HUES6 (cell line): ENCODE data around the gene UBQLN3.

ENCODE experiments used
- H3K27ac ChIP-seq: 2 replicates; pipeline ENCODE4 v1.7.0; 2013; ENCODE audit warnings: low read depth, mild to moderate bottlenecking, low read length, inconsistent platforms
- H3K27me3 ChIP-seq: 2 replicates; pipeline ENCODE4 v1.6.1; 2013; ENCODE audit warnings: low read length; ENCODE audit not compliant: control insufficient read depth, insufficient read depth
- H3K36me3 ChIP-seq: 2 replicates; pipeline ENCODE4 v1.6.1; 2013; ENCODE audit warnings: low read length; ENCODE audit not compliant: control insufficient read depth, insufficient read depth
- H3K4me1 ChIP-seq: 2 replicates; pipeline ENCODE4 v1.6.1; 2013; ENCODE audit warnings: low read length; ENCODE audit not compliant: control insufficient read depth, insufficient read depth
- H3K4me3 ChIP-seq: 2 replicates; pipeline ENCODE4 v1.5.1; 2013; ENCODE audit warnings: low read depth, low read length
- H3K9ac ChIP-seq: one replicate; pipeline ENCODE4 v1.6.1; 2013; ENCODE audit warnings: mild to moderate bottlenecking, low read length
- H3K9me3 ChIP-seq: 2 replicates; pipeline ENCODE4 v1.6.1; 2013; ENCODE audit warnings: low read depth, low read length; ENCODE audit not compliant: control insufficient read depth, insufficient read depth

The UBQLN3 gene

GRCh38 chr11:5505363-5506048 is 4.3 kb downstream of the UBQLN3 start:
- Histone ChIP-seq H3K36me3 (no peaks in the 10 kb centered on the region), H3K9me3 (no peaks in the 10 kb centered on the region), H3K27ac (no peak overlapping the region), H3K4me1 (no peaks in the 10 kb centered on the region), H3K9ac (no peak overlapping the region), H3K4me3 (no peak overlapping the region), H3K27me3 (no peaks in the 10 kb centered on the region)

GRCh38 chr11:5504403-5504921 is 5.3 kb downstream of the UBQLN3 start:
- Histone ChIP-seq H3K27ac (no peak overlapping the region), H3K9ac (no peak overlapping the region), H3K4me3 (no peak overlapping the region), H3K36me3 (no peaks in the 10 kb centered on the region), H3K9me3 (no peaks in the 10 kb centered on the region), H3K27me3 (no peaks in the 10 kb centered on the region), H3K4me1 (no peaks in the 10 kb centered on the region)

DNA sequence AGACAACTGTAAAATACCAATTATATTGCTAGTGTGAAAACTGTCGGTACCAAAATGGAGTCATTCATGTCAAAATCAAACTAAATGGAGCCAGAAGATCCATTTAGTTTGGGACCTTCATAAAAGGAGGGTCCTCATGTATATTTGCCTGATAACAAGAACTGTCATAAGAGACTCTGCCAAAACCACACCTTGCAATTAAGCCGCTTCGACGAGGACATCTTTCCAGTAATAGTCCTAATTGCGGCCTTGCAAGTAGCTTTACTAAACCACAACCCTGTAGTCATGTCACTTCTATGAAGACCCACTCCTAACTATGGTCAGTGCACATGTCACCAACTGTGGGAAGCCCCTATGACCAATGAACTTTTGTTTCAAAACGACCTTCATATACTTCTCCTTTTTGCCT is 9.4 kb downstream of the UBQLN3 start:
- H3K36me3 ChIP-seq: no peaks in the 10 kb centered on the region
- H3K9ac ChIP-seq: no peak overlapping the region
- no peaks in the 10 kb centered on the region for H3K4me1 ChIP-seq
- H3K4me3 ChIP-seq: no peak overlapping the region
- H3K27ac ChIP-seq: no peak overlapping the region
- no peaks in the 10 kb centered on the region for H3K9me3 ChIP-seq
- no peaks in the 10 kb centered on the region for H3K27me3 ChIP-seq

GRCh38 chr11:5499671-5500070 is 10.1 kb downstream of the UBQLN3 start:
- H3K4me1 ChIP-seq: no peaks in the 10 kb centered on the region
- no peak overlapping the region for H3K9ac ChIP-seq
- H3K36me3 ChIP-seq: no peaks in the 10 kb centered on the region
- H3K27ac ChIP-seq: no peak overlapping the region
- H3K9me3 ChIP-seq: no peaks in the 10 kb centered on the region
- no peak overlapping the region for H3K4me3 ChIP-seq
- no peaks in the 10 kb centered on the region for H3K27me3 ChIP-seq

GRCh38 chr11:5489576-5490357 is 20.0 kb downstream of the UBQLN3 start:
- H3K9me3 ChIP-seq: no peaks in the 10 kb centered on the region
- no peaks in the 10 kb centered on the region for H3K27me3 ChIP-seq
- no peaks in the 10 kb centered on the region for H3K36me3 ChIP-seq
- H3K27ac ChIP-seq: no peak overlapping the region
- H3K4me3 ChIP-seq: no peak overlapping the region
- H3K9ac ChIP-seq: no peak overlapping the region
- no peaks in the 10 kb centered on the region for H3K4me1 ChIP-seq

GRCh38 chr11:5488798-5489399 is 20.9 kb downstream of the UBQLN3 start:
- Histone ChIP-seq H3K9me3 (no peaks in the 10 kb centered on the region), H3K4me3 (no peak overlapping the region), H3K9ac (no peak overlapping the region), H3K27ac (no peak overlapping the region), H3K27me3 (no peaks in the 10 kb centered on the region), H3K36me3 (no peaks in the 10 kb centered on the region), H3K4me1 (no peaks in the 10 kb centered on the region)

DNA sequence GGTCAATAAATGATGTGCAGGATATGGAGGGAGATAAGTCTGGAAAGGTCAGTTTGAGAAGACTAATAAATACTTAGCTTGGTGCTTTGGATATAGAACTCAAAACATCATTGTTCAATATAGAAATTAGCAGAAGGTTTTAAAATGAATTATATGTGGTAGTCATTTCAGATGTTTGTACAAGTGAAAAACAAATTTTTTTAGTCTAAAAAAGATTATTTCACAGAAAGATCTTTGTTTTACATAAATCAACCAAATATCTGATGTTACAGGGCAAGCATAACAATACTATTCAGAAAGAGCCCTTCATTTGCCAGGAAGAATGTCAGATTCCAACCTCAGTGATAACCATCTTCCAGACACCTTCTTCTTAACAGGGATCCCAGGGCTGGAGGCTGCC is 21.4 kb downstream of the UBQLN3 start, which contains the start of gene OR52D1:
Gene OR52D1 (plus strand): TSS at position 301 of the 400 bp plus-strand sequence. CDS start 22 bp downstream, at position 323.
- no peak within 1 kb of the TSS for H3K27ac ChIP-seq
- H3K9ac ChIP-seq: no peak within 1 kb of the TSS
- no peak within 1 kb of the TSS for H3K4me3 ChIP-seq
- no peaks in the 10 kb centered on the region for H3K27me3 ChIP-seq
- H3K4me1 ChIP-seq: no peaks in the 10 kb centered on the region
- no peaks in the 10 kb centered on the region for H3K9me3 ChIP-seq
- no peaks in the 10 kb centered on the region for H3K36me3 ChIP-seq

DNA sequence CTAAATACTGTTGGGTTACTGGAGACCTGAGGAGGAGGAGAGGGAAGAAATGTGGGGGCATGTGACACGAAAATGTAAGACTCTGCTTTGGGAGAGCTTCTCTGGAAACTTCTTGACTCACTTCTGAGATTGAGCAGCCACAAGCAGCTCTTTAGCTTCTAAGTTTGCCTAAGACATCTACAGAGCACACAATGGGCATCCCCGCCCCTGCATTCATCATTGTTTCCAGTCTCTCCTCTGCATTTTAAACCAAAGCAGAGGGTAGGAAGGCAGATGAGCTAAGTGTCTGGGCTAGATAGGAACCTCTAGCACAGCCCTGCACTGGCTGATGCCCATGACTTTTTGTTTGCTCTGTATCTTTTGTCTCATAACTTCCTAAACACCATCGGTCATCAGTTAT is 23.3 kb downstream of the UBQLN3 start:
- Histone ChIP-seq H3K9ac (no peak overlapping the region), H3K27me3 (no peaks in the 10 kb centered on the region), H3K9me3 (no peaks in the 10 kb centered on the region), H3K27ac (no peak overlapping the region), H3K36me3 (no peaks in the 10 kb centered on the region), H3K4me1 (no peaks in the 10 kb centered on the region), H3K4me3 (no peak overlapping the region)

DNA sequence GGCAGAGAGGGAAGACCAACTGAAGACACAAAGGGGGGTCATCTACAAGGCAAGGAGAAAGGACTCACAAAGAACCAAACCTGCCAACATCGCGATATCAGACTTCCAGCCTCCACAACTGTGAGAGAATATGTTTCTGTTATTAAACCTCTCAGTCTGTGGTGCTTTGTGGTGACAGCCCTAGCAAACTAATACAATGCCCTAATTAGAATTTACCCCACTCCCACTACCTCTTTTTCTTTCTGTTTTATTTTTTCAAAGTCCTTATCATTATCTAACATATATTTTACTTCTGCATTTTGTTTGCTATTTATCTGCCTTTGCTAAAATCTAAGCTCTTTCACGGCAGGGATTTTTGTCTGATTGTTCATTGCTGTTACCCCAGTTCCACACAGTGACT is 23.8 kb downstream of the UBQLN3 start:
- H3K9me3 ChIP-seq: no peaks in the 10 kb centered on the region
- H3K27ac ChIP-seq: no peak overlapping the region
- no peak overlapping the region for H3K9ac ChIP-seq
- no peak overlapping the region for H3K4me3 ChIP-seq
- no peaks in the 10 kb centered on the region for H3K36me3 ChIP-seq
- no peaks in the 10 kb centered on the region for H3K4me1 ChIP-seq
- H3K27me3 ChIP-seq: no peaks in the 10 kb centered on the region

GRCh38 chr11:5476186-5476819 is 33.5 kb downstream of the UBQLN3 start:
- Histone ChIP-seq H3K4me3 (no peak overlapping the region), H3K27me3 (no peaks in the 10 kb centered on the region), H3K36me3 (no peaks in the 10 kb centered on the region), H3K9me3 (no peaks in the 10 kb centered on the region), H3K4me1 (no peaks in the 10 kb centered on the region), H3K9ac (no peak overlapping the region), H3K27ac (no peak overlapping the region)
